GM19397 (cell line): ENCODE measurements around the gene CHRM5.
A peak's percentile ranks its signal among the peaks of the same experiment; 100 is the strongest.
"Not testable (repeated sequence)": the region's sequence is repeated elsewhere in the genome, so short reads cannot be mapped to it uniquely, and the experiment has no call there.

ENCODE experiments used
- ATAC-seq: cut with Tn5 transposase; IDR thresholded peaks from one replicate; pipeline ENCODE4 v1.9.1; 2021; ENCODE audit warnings: mild to moderate bottlenecking, moderate library complexity; ENCODE audit not compliant: unreplicated experiment

CHRM5 gene

DNA sequence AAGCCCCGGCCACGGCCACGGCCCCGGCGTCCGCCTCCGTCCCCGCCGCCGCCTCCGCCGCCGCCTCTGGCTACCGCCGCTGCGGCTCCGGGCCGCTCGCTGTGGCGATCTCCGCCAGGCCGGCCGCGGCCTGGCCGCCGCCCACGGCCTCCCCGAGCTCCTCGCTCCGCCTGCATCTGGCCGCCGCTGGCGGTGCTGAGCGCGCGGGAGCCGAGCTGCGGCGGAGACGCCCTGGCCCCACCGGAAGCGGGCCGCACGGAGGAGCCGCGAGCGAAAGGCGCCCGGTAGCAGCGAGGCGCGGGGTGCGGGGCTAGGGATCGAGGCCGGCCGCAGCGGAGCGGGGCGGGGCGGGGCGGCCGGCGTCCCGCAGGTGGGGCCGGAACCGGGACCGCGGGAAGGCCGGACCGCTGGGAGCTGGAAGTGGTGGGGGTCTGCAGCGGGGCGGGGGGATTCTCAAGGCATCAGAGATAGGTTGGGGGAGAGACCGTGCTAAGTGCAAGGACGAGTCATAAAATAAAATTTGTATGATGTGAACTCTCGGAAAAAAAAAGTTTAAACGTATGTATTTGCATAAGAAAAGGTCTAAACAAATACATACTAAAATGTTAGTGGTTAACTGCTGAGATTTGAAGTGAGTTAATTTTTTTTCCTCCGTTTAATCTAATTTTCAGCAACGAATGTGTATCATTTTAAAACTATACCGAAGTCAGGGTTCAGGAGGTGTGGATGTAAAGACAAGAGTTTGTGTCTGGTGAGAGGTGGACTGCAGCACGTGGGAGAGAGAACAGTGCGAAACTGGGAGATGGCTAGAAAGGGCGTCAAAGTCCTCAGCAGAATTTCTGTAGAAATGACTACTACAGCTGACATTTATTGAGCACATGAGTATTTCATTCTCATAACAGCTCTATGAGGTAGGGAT, 70.8 kb downstream of the CHRM5 start, which contains the start of gene AVEN:
Gene AVEN, minus strand, starts transcription at position 334 of the 919 bp plus-strand sequence. Its CDS starts 158 bp downstream, at position 176.
- ATAC-seq = peak; percentile 59

DNA sequence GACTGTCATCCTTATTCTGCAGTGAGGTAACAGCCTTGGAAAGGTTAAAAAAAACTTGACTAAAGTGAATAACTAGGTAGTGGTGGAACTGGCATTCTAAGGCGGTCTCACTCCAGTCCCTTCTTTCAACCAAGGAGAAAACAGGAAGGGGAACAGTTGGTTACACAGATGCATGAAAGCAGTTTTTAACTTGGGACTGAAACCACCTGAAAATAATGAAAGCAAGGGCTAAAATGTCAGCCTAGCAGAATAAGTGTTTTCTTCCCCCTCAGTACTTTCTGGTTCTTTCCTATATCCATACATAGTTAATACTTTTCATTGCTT, 71.5 kb downstream of the CHRM5 start:
- no peak for ATAC-seq

DNA sequence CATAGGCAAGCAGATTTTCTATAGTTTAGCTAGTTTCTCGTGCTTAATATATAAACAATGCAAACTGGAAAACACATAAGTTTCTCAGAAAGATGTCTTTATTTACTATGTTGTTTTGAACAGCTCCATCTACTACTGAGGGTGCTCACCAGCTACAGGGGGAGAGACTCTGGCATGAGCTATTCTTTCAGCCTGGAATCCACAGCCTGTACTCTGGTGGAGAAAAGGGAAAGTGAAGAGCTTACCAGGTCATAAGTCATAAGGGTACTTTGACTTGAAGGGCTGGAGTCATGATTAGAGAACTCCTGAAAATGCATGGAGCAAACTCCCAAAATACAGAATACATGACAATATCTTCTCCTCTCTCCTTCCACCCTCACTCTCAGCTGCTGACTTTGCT, 75.1 kb downstream of the CHRM5 start:
- no peak for ATAC-seq

DNA sequence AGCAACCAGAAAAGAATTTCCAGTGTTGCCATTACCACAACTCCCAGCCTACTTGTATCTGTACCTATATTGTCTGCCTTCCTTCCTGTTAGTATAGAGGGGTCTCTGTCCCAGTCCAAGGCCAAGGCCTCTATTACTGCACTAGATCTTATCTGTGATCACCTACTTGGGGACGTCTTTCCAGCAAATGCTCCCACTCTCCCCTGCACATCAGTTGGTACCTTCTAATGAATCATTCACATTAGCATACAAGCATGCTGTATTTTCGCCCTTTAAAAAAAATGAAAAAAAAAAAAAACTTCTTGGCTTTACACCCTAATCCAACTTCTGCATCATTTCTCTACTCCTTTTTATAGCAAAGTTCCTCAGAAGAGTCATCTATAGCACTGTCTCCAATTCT, 75.5 kb downstream of the CHRM5 start:
- ATAC-seq = no peak

DNA sequence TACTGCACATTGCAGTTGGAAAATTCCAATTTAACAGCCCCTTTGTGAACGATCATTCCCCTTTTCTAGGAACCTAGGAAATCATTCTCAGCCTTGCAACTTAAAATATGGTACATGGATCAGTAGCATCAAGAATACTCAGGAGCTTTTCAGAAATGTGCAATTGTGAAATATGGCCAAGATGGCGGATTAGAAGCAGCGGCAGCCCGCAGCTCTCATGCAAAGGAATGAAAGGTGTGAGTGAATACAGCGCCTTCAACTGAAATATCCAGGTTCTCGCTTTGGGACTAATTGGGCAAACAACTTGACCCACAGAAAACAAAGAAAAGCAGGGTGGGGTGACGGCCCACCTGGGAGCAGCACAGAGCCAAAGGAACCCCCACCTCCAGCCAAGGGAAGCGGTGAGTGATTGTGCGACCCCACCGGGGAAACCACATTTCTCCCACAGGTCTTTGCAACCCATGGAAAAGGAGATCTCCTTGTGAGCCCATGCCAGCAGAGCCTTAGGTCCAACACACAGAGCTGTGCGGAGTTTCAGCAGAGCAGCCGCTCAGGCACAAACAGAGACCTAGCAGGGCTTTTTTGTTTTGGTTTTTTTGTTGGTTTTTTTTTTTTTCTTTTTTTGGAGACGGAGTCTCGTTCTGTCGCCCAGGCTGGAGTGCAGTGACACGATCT, 78.3 kb downstream of the CHRM5 start:
- no peak for ATAC-seq

DNA sequence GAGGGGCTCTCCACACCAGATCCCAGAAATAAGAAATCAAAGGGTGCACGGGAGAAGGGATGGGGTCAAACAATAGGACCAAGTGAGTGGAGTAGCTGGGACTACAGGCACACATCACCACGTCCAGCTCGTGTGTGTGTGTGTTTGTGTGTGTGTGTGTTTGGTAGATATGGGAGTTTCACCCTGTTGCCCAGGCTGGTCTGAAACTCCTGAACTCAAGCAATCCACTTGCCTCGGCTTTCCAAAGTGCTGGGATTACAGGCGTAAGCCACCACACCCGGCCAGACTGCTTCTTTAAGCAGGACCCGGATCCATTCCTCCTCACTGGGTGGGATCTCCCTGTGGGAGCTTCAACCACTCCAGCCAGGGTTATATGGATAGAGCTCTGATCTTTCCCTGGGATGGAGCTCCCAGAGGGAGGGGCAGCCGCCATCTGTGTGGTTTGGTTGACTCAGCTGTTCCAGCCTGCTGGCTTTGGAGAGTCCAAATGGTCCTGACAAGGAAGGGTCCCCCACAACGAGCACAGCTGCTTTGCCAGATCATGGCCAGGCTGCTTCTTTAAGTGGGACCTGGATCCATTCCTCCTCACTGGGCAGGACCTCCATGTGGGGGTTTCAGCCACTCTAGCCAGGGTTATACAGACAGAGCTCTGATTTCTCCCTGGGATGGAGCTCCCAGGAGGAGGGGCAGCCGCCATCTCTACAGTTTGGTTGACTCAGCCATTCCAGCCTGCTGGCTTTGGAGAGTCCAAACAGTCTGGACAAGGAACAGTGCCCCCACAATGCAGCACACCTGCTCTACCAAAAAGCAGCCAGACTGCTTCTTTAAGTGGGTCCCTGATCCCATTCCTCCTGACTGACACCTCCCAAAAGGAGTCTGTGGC, 79.8 kb downstream of the CHRM5 start:
- ATAC-seq = no peak

DNA sequence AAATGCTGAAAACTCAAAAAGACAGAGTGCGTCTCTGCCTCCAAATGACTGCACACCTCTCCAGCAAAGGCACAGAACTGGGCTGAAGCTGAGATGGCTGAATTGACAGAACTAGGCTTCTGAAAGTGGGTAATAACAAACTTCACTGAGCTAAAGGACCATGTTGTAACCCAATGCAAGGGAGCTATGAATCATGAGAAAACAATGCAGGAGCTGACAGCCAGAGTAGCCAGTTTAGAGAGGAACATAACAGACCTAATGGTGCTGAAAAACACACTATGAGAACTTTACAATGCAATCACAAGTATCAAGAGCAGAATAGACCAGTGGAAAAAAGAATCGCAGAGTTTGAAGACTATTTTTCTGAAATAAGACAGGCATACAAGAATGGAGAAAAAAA, 80.8 kb downstream of the CHRM5 start:
- ATAC-seq = no peak

DNA sequence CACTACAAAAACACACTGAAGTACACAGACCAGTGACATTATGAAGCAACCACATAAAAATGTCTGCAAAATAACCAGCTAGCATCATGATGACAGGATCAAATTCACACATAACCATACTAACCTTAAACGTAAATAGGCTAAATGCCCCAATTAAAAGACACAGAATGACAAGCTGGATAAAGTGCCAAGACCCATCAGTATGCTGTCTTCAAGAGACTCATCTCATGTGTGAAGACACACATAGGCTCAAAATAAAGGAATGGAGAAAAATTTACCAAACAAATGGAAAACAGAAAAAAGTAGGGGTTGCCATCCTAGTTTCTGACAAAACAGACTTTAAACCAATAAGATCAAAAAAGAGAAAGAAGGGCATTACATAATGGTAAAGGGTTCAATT, 82.1 kb downstream of the CHRM5 start:
- ATAC-seq = not testable (repeated sequence)

DNA sequence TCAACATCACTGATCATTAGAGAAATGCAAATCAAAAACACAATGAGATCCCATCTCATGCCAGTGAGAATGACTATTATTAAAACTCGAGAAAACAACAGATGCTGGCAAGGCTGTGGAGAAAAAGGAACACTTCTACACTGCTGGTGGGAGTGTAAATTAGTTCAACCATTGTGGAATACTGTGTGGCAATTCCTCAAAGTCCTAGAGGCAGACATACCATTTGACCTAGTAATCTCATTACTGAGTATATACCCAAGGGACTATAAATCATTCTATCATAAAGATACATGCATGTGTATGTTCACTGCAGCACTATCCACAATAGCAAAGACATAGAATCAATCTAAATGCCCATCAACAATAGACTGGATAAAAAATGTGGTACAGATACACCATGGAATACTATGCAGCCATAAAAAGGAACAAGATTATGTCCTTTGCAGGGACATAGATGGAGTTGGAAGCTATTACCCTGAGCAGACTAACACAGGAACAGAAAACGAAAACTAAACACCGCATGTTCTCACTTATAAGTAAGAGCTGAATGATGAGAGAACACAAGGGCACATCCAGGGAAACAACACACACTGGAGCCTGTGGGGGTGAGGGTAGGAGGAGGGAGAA, 85.9 kb downstream of the CHRM5 start:
- no peak for ATAC-seq

DNA sequence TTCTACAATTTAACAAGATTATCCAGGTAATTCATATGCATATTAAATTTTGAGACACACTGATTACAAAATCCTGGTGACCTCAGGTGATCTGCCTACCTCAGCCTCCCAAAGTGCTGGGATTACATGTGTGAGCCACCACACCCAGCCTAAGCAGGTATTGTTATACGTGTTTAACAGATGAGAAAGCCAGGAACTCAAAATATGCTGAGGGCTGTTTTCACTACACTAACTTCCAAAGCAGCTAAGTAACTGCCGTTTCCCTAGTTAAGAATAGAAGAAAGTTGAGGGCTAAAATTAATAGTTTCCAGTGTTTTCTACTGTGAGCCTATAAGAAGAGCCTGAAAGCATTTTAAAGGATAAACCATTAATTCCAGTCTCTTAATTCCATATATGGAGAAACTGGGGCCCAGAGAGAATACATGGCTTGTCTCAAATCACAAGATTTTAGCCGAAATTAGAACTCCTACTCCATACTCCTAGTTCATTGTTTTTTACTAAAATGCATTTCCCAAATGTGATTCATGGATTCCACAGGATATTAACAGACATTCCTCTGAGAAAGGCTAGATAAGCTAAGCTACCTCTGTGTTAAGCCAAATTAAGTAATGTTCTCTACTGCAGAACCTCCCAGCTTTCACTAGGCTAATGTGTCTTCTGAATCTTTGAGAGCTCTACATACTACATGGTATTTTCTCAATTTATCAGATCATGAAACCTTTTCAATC, 87.7 kb downstream of the CHRM5 start:
- no peak for ATAC-seq

DNA sequence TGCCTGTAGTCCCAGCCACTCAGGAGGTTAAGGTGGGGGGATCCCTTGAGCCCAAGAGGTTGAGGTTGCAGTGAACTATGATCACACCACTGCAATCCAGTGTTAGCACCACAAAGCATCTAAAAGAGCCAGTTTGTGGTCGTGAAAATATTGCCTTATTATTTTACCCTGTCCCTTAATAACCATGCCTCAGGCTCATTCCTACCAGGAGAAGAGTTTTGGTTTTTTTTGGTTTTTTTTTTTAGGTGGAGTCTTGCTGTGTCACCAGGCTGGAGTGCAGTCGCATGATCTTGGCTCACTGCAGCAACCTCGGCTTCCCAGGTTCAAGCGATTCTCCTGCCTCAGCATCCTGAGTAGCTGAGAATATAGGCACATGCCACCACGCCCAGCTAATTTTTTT, 88.6 kb downstream of the CHRM5 start:
- ATAC-seq = no peak

DNA sequence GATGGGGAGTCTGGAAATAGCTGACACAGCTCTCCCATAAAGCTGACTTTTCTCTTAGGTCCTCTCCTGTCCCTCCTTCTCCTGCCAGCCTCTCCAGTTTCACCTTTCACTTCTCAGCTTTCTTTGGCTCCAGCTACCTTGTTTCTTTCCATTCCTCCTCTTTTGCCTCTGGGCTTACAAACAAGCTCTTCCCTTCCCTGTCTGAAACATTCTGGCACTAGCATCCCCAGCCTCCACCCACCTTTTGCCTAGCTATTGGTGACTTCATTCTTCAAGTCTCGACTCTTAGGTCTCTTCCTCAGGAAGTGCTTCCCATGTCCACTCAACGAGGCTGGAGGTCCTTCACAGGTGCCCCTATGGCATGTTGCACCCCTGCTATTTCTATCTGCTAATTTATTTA, 91.2 kb downstream of the CHRM5 start:
- no peak for ATAC-seq

DNA sequence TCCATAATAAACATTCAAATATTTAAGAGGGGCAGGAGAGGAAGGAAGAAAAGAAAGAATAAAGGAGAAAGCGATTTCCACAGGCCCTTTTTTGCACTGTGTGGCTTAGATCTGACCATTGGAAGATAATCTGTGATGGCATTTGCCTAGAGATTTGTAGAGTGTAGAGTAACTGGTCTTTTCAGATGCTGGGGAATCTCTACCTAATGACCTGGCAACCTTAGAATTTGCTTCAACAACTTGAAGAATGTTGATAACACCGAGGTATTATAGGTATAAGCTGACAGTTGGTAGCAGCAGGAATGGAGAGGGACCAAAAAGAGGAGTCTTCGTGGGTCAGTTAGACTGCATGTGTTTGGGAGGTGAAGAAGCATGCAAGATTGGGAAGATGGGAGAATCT, 91.6 kb downstream of the CHRM5 start:
- no peak for ATAC-seq

DNA sequence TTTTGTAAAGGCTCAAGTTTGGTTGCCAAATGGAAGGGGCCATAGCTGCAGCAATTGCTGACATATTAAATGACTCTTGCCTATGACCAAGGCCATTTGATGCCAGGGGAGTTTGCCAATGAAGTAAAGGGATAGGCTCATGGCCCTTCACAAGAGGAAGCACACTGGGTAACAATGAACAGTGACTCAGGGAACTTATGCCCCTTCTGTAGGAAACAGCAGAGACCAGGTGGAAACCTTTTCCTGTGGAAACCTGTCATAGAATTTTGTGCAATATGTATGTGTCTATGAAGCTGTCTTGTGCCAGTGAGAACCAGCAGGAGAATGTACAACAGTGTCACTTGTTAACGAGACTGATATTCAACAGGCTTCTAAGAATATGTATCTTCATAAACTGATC, 96.1 kb downstream of the CHRM5 start:
- no peak for ATAC-seq

DNA sequence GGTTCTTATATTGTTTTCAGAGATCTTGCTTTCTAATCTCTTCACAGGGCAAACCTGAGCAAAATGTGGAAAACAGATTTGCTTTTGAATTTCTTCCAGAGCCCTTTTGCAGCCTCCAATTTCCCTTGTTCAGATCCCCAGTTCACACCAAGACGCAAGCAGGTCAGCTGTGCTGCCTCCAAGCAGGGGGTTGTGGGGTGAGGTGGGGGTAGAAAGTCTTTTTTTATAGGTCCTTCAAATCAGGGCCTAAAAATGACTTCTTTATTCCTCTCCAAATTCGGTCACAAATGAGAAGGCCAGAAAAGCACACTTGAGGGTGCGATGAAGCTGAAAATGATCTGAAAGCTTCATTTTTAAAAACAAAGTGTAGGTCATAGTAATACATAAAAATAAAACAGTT, 97.0 kb downstream of the CHRM5 start:
- ATAC-seq = no peak

DNA sequence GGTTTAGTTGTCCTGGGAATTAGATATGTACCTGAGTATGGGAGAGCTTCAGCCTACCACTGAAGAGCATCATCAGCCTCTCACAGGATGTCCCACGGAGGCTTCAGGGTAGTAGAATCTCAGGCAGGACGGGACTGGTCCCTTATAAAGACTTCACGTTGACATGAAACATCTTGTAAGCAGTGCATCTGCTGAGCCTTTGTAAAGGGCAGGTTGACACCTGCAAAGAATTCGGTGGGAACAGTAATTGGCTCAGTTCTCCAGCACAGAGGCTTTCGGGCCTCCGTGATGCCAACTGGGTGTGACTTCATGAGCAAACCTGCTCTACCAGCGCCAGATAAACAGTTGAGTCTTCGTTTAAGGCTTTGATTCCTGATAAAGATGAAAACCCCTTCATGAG, 97.6 kb downstream of the CHRM5 start:
- no peak for ATAC-seq

DNA sequence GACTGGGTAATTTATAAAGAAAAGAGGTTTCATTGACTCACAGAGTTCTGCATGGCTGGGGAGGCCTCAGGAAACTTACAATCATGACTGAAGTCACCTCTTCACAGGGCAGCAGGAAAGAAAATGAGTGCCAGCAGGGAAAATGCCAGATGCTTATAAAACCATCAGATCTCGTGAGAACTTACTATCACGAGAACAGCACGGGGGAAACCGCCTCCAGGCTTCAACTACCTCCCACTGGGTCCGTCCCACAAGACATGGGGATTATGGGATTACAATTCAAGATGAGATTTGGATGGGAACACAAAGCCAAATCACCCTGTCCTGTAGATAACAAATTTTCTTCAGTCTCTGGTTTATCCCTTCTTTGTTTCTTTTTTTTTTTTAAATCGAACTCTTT, 101.7 kb downstream of the CHRM5 start:
- ATAC-seq = no peak

DNA sequence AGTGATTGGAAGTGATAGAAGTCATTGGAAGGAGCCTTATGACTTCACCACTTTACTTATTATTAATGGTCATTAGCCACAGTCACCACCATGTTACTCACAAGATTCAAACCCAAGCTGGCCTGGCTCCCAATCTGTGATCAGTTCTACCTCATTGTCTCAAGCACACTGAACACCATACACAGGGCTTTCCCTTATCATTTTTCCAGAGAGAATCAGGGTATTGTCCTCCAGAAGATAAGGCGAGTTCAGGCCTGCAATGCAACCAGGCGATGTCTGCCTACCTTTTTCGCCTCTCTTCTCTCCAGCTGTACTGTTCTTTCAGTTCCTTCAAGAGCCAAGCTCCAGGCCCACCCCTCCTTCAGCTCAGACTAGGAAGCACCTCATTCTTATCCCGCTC, 108.5 kb downstream of the CHRM5 start:
- ATAC-seq = no peak

DNA sequence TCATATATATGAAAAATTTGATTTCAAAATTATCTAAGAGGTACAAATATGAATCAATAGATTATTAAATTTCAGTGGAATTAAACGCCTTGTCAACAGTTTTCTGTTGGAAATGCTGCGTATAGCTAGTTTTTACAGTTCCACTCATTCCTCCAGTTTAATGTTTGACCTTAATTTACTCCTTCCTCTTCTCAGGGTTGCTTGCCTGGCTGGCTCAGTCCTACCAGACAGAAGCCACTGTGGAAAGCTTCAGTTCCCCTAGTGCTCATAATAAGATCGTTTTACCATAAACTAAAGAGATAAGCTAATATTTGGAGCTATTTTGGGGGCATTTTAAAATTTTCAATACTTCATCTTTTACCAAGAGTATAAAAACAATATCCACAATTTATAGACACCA, 110.6 kb downstream of the CHRM5 start:
- no peak for ATAC-seq

DNA sequence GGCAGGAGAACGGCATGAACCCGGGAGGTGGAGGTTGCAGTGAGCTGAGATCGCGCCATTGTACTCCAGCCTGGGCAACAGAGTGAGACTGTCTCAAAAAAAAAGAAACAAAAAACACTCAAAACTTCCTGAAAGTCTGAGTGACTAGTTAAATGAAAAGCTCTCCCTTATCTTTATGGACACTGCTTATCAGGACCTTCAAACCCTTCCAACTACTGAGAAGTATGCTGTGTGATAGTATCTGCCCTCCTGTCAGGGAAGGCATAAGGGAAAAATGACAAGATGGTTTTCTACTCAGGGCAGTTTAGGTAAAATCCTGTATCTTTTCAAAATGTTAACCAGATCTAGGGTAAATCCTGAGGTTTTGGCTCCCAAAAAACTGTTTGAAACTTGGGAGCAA, 111.6 kb downstream of the CHRM5 start:
- ATAC-seq = no peak
